H1 (cell line): ENCODE data around the gene PID1. TPM values are rescaled to one million over a fixed set of nuclear protein-coding genes. Genes with fewer than 3 reads are reported as not detected.

ENCODE experiments used
- BRCA1 ChIP-seq: IDR thresholded peaks from 2 replicates; pipeline ENCODE4 v1.6.1; 2012; ENCODE audit warnings: low read depth, low read length, improper control_type of control experiment
- CBX8 ChIP-seq: fragments of 300-800, 300-1000 bp; sonication (generic); IDR thresholded peaks from 2 replicates; pipeline ENCODE4 v1.7.1; 2016; ENCODE audit warnings: low read depth, low read length, borderline replicate concordance
- EP300 ChIP-seq, 2 experiments: IDR thresholded peaks; 1 replicate in 1 of 2; 2 replicates in 1 of 2; pipeline ENCODE4 v1.6.1; 2011 to 2012; ENCODE audit warnings: low read depth in 2 of 2, low read length in 2 of 2, mild to moderate bottlenecking in 2 of 2, borderline replicate concordance in 1 of 2, inconsistent platforms in 1 of 2, moderate library complexity in 1 of 2
- FOSL1 ChIP-seq: IDR thresholded peaks from 2 replicates; pipeline ENCODE4 v1.6.1; 2011; ENCODE audit warnings: mild to moderate bottlenecking, low read depth, low read length, moderate library complexity; ENCODE audit not compliant: insufficient read depth
- SIN3A ChIP-seq, 2 experiments: IDR thresholded peaks in 1 of 2; conservative IDR thresholded peaks in 1 of 2; 2 replicates each; pipeline ENCODE4 v1.6.1; 2011 to 2012; ENCODE audit warnings: low read length in 2 of 2, improper control_type of control experiment in 1 of 2, low read depth in 1 of 2, mild to moderate bottlenecking in 1 of 2
- TBP ChIP-seq: IDR thresholded peaks from 2 replicates; pipeline ENCODE4 v1.6.1; 2011; ENCODE audit warnings: low read depth, low read length, improper control_type of control experiment
- polyA plus RNA-seq, 7 experiments: library from polyadenylated mRNA; depleted of rRNA in 3 of 7; stranded (reverse) in 5 of 7; unstranded in 2 of 7; fragments of >200 nt in 5 of 7; fragments of 200-250 nt in 2 of 7; gene quantifications; 1 replicate in 5 of 7; 2 replicates in 1 of 7; 4 replicates in 1 of 7; pipeline versions ENCODE4 v1.2.1 to v1.2.3, GENCODE V29; 2011 to 2013; ENCODE audit warnings: missing spikeins in 2 of 7, mixed read lengths in 2 of 7
- total RNA-seq: library from RNA; stranded (reverse); fragmentation: NEBNext Ultra II Directional; extraction: Animal tissue kit (Norgen Biotek cat#: 25700); gene quantifications from 2 replicates; pipeline ENCODE4 v1.2.1, GENCODE V29; 2021

Gene PID1
- total and polyA plus RNA-seq, 2 of the 8 experiments (the other 6 are each of a cell fraction or from before 2014, with no cell fraction given), result 1.5 to 3.3 TPM

DNA sequence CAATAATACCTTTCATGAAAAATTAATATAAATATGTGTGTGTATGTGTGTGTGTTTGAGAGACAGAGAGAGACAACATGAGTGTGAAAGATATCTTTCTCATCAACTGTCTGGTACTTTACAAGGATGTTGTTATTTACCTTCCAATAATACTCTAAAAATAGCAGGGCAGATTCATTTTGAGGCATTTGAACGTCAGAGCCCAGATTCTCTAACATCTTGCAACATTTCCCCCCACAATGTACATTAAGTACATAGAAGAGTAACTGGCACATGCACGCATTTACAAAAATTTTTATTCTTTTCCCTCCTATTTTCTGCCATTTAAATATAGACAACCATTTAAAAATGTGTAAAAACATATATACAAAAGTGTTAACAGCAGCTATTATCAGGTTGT is 100.9 kb downstream of the PID1 start (continued):
- TF ChIP-seq EP300 (IDR thresholded peaks at IDR 0.05; ENCODE audit: borderline replicate concordance in 1 of 2, low read depth in 2 of 2, low read length in 2 of 2), result no peak
- TF ChIP-seq SIN3A (conservative IDR thresholded peaks at IDR 0.05 in 1 of 2, IDR thresholded peaks at IDR 0.05 in 1 of 2; ENCODE audit: low read depth in 1 of 2, low read length in 2 of 2), result no peak
- no peak for TF ChIP-seq FOSL1
- no peak for TF ChIP-seq TBP
- TF ChIP-seq CBX8, result no peak
- no peak for TF ChIP-seq BRCA1
- TF ChIP-seq, all 59 proteins: peak for 0
